Activated CD4-positive, alpha-beta T cell treated with anti-CD3 and anti-CD28 coated beads, Interleukin-2, amount 10 ng/mL, durations not matched to agents 7 days and 5 days (primary cell): ENCODE data around the gene ZNF432. TPM values are rescaled to one million over a fixed set of nuclear protein-coding genes. Genes with fewer than 3 reads are reported as not detected.
"Not testable (repeated sequence)": the region's sequence is repeated elsewhere in the genome, so short reads cannot be mapped to it uniquely, and the experiment has no call there.

Experiments used
- CTCF ChIA-PET: fragments of 350-600 bp; sonication (Branson Sonifier 250); formaldehyde crosslinking; loops from one replicate; lab custom pipeline; 2021; ENCODE audit warnings: antibody characterized with exemption; lab: Charles Lee
- POLR2A ChIA-PET: fragments of 350-600 bp; sonication (Branson Sonifier 250); formaldehyde crosslinking; loops from one replicate; lab custom pipeline; 2021; ENCODE audit warnings: antibody characterized with exemption; lab: Charles Lee
- DNase-seq: peaks from one replicate; pipeline ENCODE4 v3.0.0-alpha.2; 2020
- H3K27ac Mint-ChIP-seq: one replicate; pipeline ENCODE4 v1.8.0; 2021; ENCODE audit warnings: mild to moderate bottlenecking, moderate library complexity, mixed read lengths
- H3K27me3 Mint-ChIP-seq: one replicate; pipeline ENCODE4 v1.8.0; 2021; ENCODE audit warnings: mixed read lengths
- H3K36me3 Mint-ChIP-seq: one replicate; pipeline ENCODE4 v1.8.0; 2021; ENCODE audit warnings: low read depth, mixed read lengths
- H3K4me1 Mint-ChIP-seq: one replicate; pipeline ENCODE4 v1.8.0; 2021; ENCODE audit warnings: mixed read lengths
- H3K4me3 Mint-ChIP-seq: one replicate; pipeline ENCODE4 v1.8.0; 2021; ENCODE audit warnings: mild to moderate bottlenecking, moderate library complexity, mixed read lengths
- H3K9me3 Mint-ChIP-seq: one replicate; pipeline ENCODE4 v1.8.0; 2021; ENCODE audit warnings: mixed read lengths
- total RNA-seq, 2 experiments: library from RNA; stranded (reverse); gene quantifications; one replicate each; pipeline ENCODE4 v1.2.3, GENCODE V29; 2021

The ZNF432 gene
- 10 to 100 TPM; 11.9 to 12.6 TPM for total RNA-seq

DNA sequence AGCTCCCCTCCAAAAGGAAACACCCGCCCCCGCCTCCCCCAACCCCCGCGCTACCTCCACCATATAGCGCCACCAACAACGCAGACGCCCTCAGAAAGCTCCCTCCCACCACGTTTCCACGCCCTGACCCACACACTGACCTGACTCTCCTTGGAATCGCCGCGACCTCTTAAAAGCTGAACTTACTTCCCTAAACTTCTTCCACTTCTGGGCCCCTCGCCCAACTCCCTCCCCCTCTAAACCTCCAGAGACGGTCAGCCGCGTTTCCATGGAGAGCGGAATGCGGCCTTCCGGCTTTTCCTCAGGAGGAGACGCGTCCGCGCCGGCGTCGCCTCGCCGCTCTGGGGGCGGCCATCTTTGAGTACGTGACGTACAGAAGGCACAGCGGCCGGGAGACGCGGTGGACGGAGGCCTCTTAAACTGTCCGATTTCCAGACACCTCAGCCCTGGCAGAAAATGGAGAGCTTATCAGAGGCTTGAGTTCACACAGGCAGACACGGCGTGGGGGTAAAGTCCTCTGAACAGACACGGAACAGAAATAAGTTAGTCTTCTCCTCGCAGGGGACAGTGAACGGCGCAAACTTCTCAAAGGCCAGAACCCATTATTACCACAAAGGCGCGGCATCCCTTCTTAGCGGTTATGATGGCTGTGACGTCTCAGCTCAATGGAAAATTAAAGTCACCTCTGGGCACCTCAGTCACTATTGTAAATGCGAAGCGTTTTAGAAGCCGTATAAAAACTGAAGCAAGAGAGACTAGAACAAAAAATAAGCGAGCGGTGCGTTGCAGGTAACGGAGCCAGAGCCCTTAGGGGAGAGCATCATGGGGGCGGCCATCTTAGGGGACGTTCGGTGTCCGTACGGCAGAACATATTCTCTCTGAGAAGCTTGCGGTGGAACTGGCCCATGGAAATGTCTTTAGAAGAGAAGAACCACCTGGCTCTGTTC is at the start of gene ZNF432:
Gene ZNF432, minus strand, starts transcription at position 284 of the 947 bp plus-strand sequence. CDS start 1,970 bp downstream, outside the sequence.
- Mint-ChIP-seq H3K36me3 (peaks cover 81% of the 10 kb centered on the region), H3K4me1 (peaks cover 23% of the 10 kb centered on the region), H3K4me3 (peak within 1 kb of the TSS; percentile 98), H3K27ac (peak within 1 kb of the TSS; percentile 98), H3K27me3 (no peaks in the 10 kb centered on the region), H3K9me3 (peaks cover 51% of the 10 kb centered on the region)
- ChIA-PET CTCF (interaction anchor here (0.8 kb wide), 2 partner anchors 9 to 20 kb away, joined by 3 read pairs; no protein-coding TSS in a partner anchor), POLR2A (interaction anchor here (0.5 kb wide), 1 partner anchor 561 kb away, joined by 3 read pairs; no protein-coding TSS in a partner anchor)
- DNase-seq, result peak; percentile 80

DNA sequence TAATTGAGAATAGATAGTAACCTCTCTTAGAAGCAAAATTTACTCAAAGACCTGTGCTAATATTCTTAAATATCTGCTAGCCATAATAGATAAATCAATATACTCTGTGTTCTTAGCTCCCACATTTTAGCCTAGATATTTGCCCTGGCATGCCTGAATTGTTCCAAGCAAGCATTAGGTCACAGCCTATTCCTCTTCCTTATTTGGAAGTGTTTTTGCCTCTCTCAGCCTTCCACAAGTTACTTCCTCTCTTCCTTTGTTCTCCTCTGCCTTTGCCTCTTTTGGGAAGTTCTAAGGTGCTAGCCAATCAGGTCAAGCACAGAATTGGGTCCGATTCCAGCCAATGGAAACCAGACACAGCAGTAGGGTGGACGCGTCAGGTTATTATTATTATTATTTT is 47.8 kb upstream of the ZNF432 start:
- DNase-seq, H3K27me3 Mint-ChIP-seq, H3K27ac Mint-ChIP-seq, POLR2A ChIA-PET: not testable (repeated sequence)
- Mint-ChIP-seq H3K4me3 (peak overlapping the region; percentile 97), H3K4me1 (peaks cover 22% of the 10 kb centered on the region), H3K36me3 (peaks cover 51% of the 10 kb centered on the region), H3K9me3 (peaks cover 65% of the 10 kb centered on the region)
- CTCF ChIA-PET, result interaction anchor here (1.3 kb wide), 1 partner anchor 11 kb away, joined by 3 read pairs; no protein-coding TSS in a partner anchor

DNA sequence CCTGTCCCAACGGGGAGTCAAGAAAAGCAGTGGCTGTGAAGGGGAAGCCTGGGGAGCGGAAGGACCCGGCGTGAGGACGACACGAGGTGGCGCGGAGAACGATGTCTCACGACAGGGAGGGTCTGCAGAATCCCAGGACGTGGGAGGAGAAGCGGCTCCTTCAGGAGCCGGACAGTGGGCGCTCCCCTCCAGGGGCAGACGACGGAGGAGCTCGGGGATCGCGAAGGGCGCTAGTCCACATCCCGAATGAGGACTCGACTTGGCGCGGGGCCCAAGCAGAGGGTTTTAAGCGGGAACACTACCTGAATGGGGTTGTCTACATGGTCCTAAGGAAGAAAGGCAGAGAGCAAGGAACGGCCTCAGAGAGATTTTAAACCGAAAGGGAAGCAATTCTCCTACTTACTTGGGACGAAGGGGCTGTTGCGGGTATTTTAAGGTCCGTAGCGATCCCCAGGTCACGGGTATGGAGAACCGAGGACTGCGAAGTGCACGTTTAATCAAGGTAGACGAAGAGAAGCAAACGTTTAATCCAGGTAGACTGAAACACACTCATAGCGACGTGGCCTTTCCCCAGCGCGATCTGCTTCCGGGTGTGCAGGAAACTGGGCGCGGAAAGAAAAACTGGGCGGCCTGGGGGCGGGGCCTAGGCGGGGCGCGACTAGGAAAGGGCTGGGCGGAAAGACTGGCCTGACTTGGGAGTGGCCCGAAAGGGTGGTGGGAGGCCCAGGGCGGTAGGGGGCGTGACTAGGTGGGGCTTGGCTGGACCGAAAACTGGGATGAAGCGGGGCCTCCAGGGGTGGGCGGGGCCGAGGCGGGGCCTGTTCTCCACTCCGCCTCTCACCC is 46.8 kb upstream of the ZNF432 start, which contains the start of gene ZNF841:
Gene ZNF841, minus strand, starts transcription at position 594 of the 843 bp plus-strand sequence. CDS start 10,964 bp downstream, outside the sequence.
- CTCF ChIA-PET, result interaction anchor here (1.3 kb wide), 1 partner anchor 12 kb away, joined by 3 read pairs; no protein-coding TSS in a partner anchor
- H3K27me3 Mint-ChIP-seq, result no peaks in the 10 kb centered on the region
- peak; percentile 90 for DNase-seq
- H3K36me3 Mint-ChIP-seq, result peaks cover 61% of the 10 kb centered on the region
- POLR2A ChIA-PET, result no interaction called here
- H3K9me3 Mint-ChIP-seq, result peaks cover 72% of the 10 kb centered on the region
- H3K4me3 Mint-ChIP-seq, result peak within 1 kb of the TSS; percentile 97
- H3K27ac Mint-ChIP-seq, result peak within 1 kb of the TSS; percentile 97
- peaks cover 26% of the 10 kb centered on the region for H3K4me1 Mint-ChIP-seq

- POLR2A ChIA-PET, result interaction anchor here (0.6 kb wide), 1 partner anchor 40 kb away, joined by 3 read pairs; no protein-coding TSS in a partner anchor
- peaks cover 26% of the 10 kb centered on the region for H3K4me1 Mint-ChIP-seq
- DNase-seq, result no peak
- peaks cover 73% of the 10 kb centered on the region for H3K9me3 Mint-ChIP-seq
- peak overlapping the region; percentile 97 for H3K4me3 Mint-ChIP-seq
- H3K36me3 Mint-ChIP-seq, result peaks cover 69% of the 10 kb centered on the region
- peak overlapping the region; percentile 97 for H3K27ac Mint-ChIP-seq
- no peaks in the 10 kb centered on the region for H3K27me3 Mint-ChIP-seq
- CTCF ChIA-PET, result no interaction called here
Observed at GRCh38 chr19:52094526-52095130, 46.0 kb upstream of the ZNF432 start.

DNA sequence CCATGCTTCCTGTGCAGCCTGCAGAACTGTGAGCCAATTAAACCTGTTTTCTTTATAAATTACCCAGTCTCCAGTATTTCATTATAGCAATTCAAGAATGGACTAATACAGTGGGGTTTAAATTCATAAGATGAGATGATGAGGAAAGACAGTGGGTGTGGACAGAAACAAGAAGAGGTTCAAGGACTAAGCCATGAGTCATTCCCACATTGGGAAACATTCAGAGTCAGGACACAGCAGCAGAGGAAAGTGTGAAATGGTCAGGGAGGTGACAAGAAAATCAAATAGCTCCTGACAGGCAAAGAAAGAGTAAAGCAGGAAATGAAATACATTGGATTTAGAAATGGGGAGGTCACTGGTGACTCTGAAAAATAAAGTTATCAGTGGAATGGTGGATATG is 37.8 kb upstream of the ZNF432 start:
- POLR2A ChIA-PET, result no interaction called here
- Mint-ChIP-seq H3K27ac (no peak overlapping the region), H3K4me1 (peaks cover 4% of the 10 kb centered on the region), H3K27me3 (no peaks in the 10 kb centered on the region), H3K9me3 (peaks cover 65% of the 10 kb centered on the region), H3K36me3 (peaks cover 97% of the 10 kb centered on the region), H3K4me3 (no peak overlapping the region)
- no peak for DNase-seq
- CTCF ChIA-PET, result no interaction called here

DNA sequence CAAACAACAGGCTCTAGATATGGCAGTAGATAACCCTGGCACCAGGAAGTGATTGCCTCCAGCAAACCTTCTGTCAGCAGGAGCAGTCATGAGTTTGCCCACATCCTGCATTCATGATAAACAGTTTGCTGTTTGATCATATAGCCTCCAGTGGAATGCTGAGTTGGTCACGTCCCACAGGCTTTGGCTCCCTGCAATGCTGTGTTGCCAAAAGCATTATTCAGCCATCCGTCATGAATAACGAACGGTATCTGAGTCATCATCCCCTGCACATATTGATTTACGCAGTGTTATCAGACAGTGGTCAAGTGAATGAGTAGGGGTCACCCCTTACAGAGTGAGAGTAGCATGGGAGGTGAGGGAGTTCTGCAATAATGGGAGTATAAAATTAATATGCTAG is 21.9 kb upstream of the ZNF432 start:
- Mint-ChIP-seq H3K36me3 (peaks cover 95% of the 10 kb centered on the region), H3K27me3 (no peaks in the 10 kb centered on the region), H3K4me3 (no peak overlapping the region), H3K4me1 (no peaks in the 10 kb centered on the region), H3K27ac (no peak overlapping the region), H3K9me3 (peaks cover 74% of the 10 kb centered on the region)
- ChIA-PET CTCF (interaction anchor here (0.6 kb wide), 1 partner anchor 299 kb away, joined by 3 read pairs; the partner anchor contains the start of gene ZNF880), POLR2A (no interaction called here)
- DNase-seq, result no peak

DNA sequence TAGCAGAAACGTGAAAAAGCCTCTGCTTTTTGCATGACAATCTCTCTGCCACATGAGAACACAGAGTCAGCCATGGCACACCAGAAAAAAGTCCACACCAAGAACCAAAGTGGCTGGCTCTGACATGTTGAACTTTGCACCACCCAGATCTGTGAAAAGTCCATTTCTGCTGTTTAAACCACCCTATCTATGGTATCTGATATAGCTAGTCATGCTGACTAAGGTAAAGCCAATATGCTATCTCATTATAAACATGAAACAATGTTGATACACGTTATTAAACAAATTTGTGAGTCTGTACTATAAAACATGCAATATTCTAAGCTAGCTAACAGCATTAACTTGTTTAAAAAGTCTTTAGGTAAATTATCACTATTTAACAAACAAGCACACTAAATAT is 21.0 kb upstream of the ZNF432 start:
- Mint-ChIP-seq H3K9me3 (peaks cover 73% of the 10 kb centered on the region), H3K36me3 (peaks cover 95% of the 10 kb centered on the region), H3K4me1 (no peaks in the 10 kb centered on the region), H3K27ac (no peak overlapping the region), H3K4me3 (no peak overlapping the region), H3K27me3 (no peaks in the 10 kb centered on the region)
- CTCF ChIA-PET, result no interaction called here
- POLR2A ChIA-PET, result no interaction called here
- DNase-seq, result no peak

- peaks cover 65% of the 10 kb centered on the region for H3K9me3 Mint-ChIP-seq
- CTCF ChIA-PET, result no interaction called here
Observed at GRCh38 chr19:52066258-52066863, 17.7 kb upstream of the ZNF432 start.

DNA sequence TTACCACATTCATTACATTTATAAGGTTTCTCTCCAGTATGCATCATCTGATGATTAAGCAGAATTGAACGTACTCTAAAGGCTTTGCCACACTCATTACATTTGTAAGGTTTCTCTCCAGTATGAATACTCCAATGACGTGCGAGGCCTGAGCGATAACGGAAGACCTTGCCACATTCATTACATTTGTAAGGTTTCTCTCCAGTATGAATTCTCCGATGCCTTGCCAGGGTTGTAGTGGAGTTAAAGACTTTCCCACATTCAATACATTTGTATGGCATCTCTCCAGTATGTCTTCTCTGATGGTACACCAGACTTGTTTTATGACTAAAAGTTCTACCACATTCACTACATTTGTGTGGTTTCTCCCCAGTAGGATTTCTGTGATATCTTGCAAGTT is 16.8 kb upstream of the ZNF432 start:
- H3K4me3 Mint-ChIP-seq, result no peak overlapping the region
- peaks cover 65% of the 10 kb centered on the region for H3K9me3 Mint-ChIP-seq
- no peaks in the 10 kb centered on the region for H3K27me3 Mint-ChIP-seq
- peaks cover 84% of the 10 kb centered on the region for H3K36me3 Mint-ChIP-seq
- no peak for DNase-seq
- no peaks in the 10 kb centered on the region for H3K4me1 Mint-ChIP-seq
- CTCF ChIA-PET, result interaction anchor here (0.6 kb wide), 1 partner anchor 628 kb away, joined by 3 read pairs; no protein-coding TSS in a partner anchor
- POLR2A ChIA-PET, result no interaction called here
- H3K27ac Mint-ChIP-seq, result no peak overlapping the region

More at GRCh38 chr19:52066258-52066863, 17.7 kb upstream of the ZNF432 start:
- POLR2A ChIA-PET, result no interaction called here
- Mint-ChIP-seq H3K36me3 (peaks cover 85% of the 10 kb centered on the region), H3K4me1 (no peaks in the 10 kb centered on the region), H3K4me3 (no peak overlapping the region), H3K27ac (no peak overlapping the region), H3K27me3 (no peaks in the 10 kb centered on the region)
- no peak for DNase-seq

DNA sequence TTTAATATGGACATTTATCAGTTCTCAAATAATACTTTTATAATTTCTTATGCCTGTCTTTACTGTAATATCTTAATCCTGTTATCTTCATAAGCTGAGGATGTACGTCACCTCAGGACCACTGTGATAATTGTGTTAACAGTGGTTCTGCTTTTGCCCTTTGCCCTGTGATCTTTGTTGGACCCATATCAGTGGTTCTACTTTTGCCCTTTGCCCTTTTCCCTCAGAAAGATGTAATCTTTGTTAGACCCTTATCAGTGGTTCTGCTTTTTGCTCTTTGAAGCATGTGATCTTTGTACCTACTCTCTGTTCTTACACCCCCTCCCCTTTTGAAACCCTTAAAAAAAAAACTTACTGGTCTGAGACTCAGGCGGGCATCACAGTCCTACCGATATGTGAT is 7.8 kb upstream of the ZNF432 start:
- H3K4me1 Mint-ChIP-seq, H3K27ac Mint-ChIP-seq, POLR2A ChIA-PET, H3K27me3 Mint-ChIP-seq, CTCF ChIA-PET, DNase-seq, H3K4me3 Mint-ChIP-seq: not testable (repeated sequence)
- Mint-ChIP-seq H3K36me3 (peaks cover 56% of the 10 kb centered on the region), H3K9me3 (peaks cover 68% of the 10 kb centered on the region)

GRCh38 chr19:52051736-52052135 is 3.1 kb upstream of the ZNF432 start:
- H3K27ac Mint-ChIP-seq, CTCF ChIA-PET, H3K27me3 Mint-ChIP-seq, DNase-seq, POLR2A ChIA-PET, H3K4me3 Mint-ChIP-seq: not testable (repeated sequence)
- peaks cover 58% of the 10 kb centered on the region for H3K9me3 Mint-ChIP-seq
- H3K4me1 Mint-ChIP-seq, result peaks cover 23% of the 10 kb centered on the region
- H3K36me3 Mint-ChIP-seq, result peaks cover 77% of the 10 kb centered on the region
